Stimulated activated naive CD4-positive, alpha-beta T cell (primary cell): Measurements from ENCODE around the gene FLT1.

Experiments used
- DNase-seq, 6 experiments: peaks; one replicate each; lab custom pipeline; 2025; lab: John Stamatoyannopoulos, UW

The FLT1 gene

DNA sequence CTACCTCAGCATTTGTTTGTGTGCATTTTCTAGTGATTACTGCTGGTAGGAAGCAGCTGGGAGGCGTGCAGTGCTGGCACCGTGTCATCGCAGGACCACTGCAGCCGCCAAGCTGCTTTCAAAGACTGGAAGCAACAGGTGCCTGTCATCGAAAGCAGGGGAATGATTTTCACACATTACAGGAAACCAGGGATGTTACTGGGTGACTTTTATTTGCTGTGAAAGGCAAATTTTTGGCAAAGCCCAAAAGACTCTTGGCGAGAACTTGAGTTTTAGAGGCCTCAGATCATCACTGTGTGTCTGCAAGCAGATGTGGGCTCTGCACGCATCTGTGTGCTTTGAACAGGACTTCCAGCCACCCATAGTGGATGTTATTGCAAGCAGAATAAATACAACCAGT is 176.4 kb downstream of the FLT1 start:
- DNase-seq, result no peak

DNA sequence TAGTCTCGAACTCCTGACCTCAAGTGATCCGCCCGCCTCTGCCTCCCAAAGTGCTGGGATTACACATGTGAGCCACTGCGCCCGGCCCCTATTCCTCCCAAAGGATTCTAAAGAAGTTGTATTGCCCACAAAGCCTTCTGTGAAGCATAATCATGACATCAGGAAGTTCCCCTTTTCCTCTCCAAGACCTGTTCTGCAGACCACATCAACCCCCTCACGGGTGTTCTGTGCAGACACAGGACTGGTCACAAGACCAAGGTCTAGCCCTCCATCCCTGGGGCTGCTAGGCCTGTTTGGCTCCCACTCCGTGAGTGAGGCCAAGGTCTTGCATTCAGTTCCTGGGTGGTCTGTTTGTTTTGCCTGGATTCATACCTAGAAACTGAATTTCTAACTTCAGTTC is 178.1 kb downstream of the FLT1 start:
- DNase-seq, result no peak

DNA sequence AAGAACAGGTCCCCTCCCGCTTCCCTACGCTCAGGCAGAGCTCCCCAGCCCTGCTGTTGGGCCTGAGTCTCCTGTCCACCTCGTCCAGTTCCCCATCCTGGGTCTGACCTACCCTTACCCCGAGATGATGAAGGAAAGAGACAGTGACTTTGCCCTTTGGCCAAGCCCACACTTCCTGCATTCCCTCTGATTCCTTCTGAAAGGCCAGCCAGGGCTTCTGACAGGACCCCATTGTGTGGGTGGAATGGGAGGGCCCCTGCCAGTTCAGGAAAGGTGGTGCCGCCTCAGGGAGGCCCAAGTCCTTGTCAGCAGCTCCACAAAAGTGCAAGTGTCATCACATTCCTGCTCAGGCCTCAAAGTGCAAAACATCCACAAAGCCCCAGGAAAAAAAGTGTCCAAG is 178.8 kb downstream of the FLT1 start:
- DNase-seq, result no peak

DNA sequence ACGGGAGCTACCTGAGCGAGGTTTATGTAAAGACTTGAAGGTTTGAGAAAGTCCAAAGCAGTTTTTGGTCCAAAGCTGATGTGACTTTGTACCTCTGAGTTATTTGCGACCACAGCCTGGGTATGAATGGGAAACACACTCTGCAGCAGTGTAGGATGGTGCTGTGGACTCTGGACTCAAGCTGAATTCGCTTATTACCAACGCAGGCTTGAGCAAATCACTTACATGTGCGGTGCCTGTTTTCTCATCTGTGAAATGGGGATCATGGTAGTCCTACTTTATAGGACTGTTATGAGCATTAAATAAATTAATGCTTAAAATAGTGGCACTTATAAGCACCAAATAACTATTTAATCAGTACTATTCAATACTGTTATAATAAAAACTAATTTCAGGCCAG is 180.0 kb downstream of the FLT1 start:
- DNase-seq, result no peak

DNA sequence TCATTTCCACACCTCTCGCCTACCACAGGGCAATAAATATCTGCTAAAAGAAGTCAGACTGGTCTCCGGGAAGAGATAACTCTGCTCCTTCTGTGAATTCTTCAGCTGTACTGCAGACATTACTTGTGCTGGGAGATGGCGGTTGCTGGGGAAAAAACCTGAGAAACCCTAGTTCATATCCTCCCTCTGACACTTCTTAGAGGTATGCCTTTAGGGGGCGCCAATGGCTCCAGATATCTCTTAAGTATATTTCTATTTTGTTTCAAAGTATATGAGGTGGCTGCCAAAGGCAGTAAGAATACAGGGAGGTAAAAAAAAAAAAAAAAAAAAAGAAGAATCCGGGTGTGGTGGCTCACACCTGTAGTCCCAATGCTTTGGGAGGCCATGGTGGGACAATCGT is 181.3 kb downstream of the FLT1 start:
- no peak for DNase-seq

DNA sequence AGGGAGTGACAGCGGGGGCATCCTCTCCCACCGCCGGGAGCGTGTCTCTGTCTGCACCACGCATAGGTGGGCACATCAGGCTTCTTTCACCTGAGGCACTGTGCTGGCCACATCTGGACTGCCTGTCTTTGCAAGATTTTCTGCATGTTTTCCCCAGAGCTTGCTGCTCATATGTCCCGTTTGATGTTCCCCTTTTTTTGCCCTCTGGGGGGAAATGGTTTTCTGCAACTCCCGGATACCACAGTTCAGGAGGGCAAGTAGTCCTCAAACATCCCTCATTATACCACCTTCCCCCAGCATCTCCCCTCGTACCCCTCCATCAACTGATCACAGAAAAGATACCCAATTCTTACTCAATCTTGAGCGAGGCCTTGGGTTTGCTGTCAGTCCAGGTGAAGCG is 188.6 kb downstream of the FLT1 start:
- DNase-seq, result no peak

DNA sequence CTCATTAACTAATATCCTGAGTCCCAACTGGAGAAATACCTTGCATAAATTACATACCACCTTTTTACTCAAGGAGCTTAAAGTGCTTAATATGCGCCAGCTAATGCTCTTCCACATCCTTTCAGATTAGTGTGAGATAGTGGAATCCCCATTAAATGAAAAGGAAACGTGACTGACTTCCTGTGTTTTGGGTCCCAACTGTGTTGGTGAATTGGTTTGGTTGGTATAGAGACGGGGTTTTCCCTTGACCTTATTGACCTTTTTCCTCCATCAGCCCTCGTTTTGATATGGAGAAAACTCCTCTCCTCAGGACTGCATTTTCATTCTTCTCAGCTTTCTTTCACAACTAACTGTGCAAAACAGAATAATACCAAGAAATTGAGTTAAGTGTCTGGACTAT is 193.1 kb downstream of the FLT1 start:
- no peak for DNase-seq

DNA sequence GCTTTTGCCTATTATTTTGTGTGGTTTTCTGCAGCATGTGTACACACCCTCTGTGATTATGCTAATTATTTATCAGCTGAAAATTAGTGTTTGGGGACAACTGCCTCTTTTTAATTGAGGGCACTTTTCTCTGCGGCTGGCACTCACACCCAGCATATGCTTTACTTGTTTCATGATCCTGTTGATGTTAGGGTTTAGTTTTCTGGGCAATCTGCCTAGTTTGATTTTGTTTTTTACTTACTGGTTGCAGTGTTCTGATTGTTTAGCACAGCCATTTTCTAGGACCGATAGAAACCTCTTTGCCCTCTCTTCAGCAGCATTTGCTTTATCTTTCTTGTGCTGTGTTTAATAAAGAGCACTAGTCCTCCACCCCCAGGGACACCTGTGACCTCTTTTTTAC is 195.0 kb downstream of the FLT1 start:
- DNase-seq, result no peak

DNA sequence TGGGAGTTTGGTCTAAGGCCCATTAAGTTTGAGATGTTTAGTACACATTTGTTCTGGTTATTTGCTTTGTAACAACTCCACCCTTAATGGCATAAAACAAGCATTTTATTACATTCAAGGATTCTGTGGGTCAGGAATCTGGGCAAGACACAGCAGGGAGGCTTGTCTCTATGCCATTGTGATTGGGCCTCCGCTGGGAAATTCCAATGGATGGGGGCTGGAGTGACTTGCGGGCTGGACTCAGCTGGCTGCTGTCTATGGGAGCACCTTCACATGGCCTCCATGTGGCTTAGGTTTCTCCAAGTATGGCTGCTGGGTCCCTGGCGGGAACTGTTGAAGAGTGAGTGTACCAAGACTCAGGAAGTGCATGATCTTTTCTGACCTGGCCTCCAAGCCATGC is 197.6 kb downstream of the FLT1 start:
- DNase-seq, result no peak

DNA sequence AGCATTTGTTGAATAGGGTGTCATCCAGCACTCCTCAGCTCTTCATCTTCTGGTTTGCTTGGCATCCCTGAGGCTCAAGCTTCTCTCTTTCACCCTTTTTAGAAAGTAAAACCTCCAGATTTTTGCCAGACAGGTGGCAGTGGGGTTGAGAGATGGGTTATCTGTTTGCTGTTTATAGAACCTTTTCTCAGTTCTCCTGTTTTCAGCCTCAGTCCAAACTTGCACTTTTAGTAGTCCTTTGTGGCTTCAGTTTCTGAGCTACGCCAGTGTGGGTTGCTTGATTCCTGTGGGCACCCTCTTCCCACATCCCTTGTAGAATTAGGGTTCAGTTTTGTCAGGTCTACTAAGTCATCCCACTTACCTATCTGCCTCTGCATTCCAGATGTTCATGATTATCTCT is 208.7 kb downstream of the FLT1 start:
- no peak for DNase-seq

DNA sequence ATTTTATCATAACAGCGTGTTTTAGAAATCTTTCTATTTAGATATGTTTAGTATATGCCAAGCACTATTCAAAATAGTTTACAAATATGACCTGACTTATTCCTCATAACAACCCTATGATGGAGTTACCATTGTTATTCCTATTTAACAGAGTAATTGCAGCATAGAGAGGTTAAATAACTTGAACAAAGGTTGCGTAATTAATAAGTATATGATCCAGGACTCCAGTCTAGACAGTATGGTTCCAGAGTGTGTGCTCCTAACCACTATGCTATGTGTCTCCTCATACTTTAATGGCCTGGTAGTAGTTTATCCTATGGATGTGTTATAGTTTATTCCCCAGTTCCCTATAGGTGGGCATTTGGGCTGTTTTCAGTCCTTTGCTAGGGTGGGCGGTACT is 211.3 kb downstream of the FLT1 start:
- no peak for DNase-seq

DNA sequence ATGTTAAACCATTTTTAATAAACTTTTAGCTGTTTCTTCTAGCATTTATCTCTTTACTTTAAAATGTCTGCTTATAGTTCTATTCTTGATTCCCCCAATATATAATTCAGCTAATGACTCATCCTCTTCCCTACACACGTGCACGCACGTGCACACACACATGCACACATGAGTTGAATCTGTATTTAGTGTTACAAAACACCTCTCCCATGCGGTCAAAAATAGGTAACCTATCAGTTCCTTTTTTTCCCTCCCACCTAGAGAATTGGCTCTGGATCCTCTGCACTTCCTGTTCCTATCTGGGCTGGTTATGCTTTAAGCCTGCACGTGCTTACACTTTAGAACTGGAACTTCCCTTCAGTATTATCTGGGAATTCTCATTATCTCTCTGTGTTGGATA is 212.5 kb downstream of the FLT1 start:
- DNase-seq, result no peak

DNA sequence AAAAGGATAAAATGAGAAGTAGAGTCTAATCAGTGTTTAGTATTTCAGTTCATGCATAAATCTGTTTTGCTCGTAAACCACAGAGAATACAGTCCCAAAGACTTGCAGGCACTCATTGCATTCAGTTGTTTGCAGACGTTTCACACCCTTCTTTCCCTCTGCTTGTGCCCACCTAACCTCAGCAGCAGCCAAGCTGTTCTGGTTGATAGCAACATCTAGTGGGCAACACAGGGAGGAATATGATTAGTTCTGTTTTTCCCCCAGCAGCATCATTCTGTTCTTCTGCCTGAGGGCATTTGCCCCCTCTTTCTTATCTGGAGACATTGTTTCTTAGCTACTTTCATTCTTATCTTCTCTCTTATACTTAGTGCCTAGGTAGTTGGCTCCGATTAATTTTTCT is 221.0 kb downstream of the FLT1 start:
- no peak for DNase-seq

DNA sequence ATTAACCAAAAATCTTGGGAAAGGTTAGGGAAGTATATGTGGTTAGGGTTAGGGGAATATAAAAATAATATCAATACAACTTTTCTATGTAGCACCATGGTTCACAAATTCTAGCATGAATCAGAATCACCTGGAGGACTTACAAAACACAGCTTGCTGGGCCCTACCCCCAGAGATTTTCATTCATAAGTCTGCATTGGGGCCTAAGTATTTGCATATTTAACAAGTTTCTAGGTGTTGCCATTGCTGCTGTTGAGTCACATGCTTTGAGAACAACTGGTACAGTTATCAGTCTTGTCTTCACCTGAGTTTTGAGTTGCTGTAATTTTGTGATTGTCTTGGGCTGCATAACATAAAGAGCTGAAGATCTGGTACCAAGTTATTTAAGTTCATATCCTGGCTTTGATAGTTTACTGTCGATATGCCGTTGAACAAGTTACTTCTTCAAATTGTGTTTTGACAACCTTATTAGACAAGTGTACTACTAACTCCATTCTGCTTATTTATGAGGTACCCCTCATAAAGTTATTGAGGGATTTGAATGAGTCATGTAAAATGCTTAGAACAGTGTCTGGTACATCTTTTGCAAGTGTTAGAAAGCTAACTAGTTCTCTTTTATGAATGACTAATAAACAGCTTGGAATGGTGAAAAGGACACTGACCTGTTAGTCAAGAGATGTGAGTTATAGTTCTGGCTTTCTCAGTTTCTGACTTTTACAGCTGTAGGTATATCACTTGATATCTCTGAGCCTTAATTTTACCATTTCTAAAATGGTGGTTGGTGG is 223.7 kb downstream of the FLT1 start:
- no peak for DNase-seq

DNA sequence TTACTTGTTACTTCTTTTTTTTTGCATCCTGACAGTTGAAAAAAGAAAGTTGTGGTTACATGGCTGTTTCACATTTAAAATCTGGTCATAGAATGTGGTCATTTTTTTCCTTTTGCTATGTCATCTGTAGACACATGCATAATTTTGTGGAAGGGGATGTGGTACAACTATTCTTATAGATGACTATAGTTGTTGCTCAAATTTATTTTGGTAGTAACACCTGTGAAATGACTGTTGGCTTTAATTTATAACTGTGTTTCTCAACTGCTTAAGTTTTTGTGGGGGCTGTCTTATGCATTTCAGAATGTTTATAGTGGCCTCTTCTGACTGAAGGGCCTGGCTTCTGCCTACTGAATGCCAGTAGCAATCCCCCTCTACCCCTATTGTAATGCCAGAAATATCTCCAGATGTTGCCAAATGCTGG is 226.1 kb downstream of the FLT1 start:
- DNase-seq, result no peak

DNA sequence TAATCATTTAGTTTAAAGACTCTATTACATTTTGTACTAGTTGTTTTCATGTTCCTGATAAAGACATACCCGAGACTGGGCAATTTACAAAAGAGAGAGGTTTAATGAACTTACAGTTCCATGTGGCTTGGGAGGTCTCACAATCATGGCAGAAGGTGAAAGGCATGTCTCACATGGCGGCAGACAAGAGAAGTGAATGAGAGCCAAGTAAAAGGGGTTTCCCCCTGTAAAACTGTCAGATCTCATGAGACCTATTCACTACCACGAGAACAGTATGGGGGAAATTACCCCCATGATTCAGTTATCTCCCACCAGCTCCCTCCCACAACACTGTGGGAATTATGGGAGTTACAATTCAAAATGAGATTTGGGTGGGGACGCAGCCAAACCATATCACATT is 227.4 kb downstream of the FLT1 start:
- no peak for DNase-seq

DNA sequence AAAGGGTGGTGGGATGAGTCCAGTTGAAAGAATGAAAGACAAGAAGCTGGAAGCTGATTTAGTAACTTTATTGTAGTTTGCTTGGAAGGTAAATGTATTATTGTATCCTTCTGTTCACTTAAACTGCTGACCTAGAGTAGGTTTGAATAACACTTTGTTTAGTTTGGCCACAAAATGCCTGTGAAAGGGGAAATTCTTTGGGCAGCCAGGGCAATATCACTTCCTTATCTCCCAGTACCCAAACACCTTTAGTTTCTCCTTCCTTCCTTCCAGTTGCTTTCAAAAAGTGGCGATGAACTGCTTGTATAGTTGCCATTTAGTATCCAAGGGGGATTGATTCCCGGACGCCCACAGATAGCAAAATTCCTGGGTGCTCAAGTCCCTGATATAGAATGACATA is 236.5 kb downstream of the FLT1 start:
- DNase-seq, result no peak

DNA sequence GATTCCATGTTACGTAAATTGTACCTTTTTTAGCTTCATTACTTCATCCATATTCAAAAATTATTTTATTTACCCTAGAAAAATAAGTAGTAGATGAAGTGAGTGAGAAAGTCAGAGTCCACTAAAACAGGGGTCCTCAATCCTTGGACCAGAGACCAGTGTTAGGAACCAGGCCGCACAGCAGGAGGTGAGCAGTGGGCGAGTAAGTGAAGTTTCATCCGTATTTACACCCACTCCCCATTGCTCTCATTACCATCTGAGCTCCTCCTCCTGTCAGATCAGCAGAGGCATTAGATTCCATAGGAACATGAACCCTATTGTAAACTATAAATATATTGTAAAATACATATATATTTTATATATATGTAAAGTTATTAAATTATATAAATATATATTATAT is 237.6 kb downstream of the FLT1 start:
- DNase-seq, result no peak

DNA sequence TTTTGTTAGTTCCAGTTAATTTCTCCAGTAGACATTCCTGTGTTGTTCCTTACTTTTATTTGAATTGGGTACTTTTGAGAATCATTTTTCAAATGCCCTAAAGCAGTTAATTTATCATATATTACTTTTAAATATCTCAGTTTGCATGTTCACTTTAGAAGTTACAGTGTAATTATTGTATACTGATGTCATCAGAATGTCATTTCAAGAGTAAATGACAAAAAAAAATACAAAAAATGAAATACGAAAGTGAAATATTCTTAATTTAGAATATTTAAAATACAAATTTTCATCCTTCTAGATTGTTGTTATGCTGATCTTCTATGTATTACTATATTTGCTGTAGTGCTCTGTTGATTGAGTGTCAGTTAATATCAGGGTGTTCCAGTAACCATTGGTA is 242.4 kb downstream of the FLT1 start:
- no peak for DNase-seq

DNA sequence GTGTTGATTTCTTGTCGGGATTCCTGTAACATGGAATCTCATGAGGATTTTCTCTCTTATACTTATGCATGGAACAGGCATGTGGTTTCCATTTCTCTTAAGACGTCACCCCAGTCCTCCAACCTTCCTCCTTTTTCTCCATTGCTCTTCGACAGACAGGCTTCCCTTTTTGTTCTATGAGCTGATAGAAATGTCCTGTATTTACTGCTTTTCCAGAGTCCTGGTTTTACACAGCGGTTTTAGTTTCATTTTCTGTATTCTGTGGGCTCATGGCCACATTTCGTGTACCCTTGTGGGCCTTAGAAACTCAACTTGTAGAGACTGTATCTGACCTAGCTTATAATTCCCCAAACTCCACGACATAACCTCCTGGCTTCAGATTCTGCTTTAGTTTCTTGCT is 243.5 kb downstream of the FLT1 start:
- no peak for DNase-seq

DNA sequence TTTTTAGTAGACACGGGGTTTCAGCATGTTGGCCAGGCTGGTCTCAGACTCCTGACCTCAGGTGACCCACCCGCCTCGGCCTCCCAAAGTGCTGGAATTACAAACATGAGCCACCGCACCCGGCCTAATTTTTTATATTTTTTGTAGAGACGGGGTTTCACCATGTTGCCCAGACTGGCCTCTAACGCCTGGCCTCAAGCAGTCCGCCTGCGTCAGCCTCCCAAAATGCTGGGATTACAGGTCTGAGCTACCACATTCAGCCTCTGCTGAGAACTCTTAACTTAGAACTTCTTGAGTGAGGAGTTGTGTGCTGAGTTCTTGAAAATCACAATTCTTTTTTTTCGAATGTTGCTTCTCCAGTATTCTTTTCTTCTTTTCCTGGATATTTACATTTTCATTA is 244.4 kb downstream of the FLT1 start:
- no peak for DNase-seq
